ENCODE measurements around the gene HS6ST3.

DNA sequence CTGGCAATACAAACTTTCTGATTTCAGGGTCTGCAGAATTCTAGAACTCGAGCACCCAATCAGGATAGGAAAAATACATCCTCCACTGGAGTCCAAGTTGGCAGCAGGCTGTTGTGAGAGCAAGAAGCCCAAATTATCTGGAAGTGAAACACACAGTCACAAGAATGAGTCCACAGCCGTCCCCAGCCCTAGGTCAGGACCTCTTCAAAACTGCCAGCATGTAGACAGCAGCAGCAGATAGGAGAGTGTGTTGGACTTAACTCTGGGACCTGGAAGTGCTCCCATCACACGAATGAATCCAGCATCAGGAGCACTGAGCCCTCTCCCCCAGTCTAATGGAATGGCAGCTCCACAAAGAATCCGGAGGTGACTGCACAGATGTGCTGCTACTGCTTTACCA is 483.7 kb downstream of the HS6ST3 start:
- TF ChIP-seq TAF1 (IDR thresholded peaks at IDR 0.05; ENCODE audit: borderline replicate concordance, low read depth, low read length) (no peak), POLR2A (IDR thresholded peaks at IDR 0.05; ENCODE audit: low read depth, low read length) (no peak), POLR2AphosphoS5 (IDR thresholded peaks at IDR 0.05; ENCODE audit: low read depth, low read length) (no peak)

Data from GM12892 (cell line).